Esophagus squamous epithelium (tissue), 5 donors: ENCODE results near the gene HIPK3. TPM values are rescaled to one million over a fixed set of nuclear protein-coding genes. Genes with fewer than 3 reads are reported as not detected.
"Not testable (repeated sequence)": the region's sequence is repeated elsewhere in the genome, so short reads cannot be mapped to it uniquely, and the experiment has no call there.

Experiments
- DNase-seq: peaks from one replicate; lab custom pipeline; 2025; lab: John Stamatoyannopoulos, UW
- H3K27ac ChIP-seq, 4 donors: fragments of 200-600 bp; sonication (generic); one replicate each; pipeline ENCODE4 v1.5.1; 2016 to 2019; ENCODE audit warnings: mild to moderate bottlenecking in 1 of 4
- H3K27me3 ChIP-seq, 4 donors: fragments of 200-600 bp; sonication (generic); 1 replicate in 3 of 4; 2 replicates in 1 of 4; pipeline versions ENCODE4 v1.5.1 to v1.6.0; 2017 to 2021; ENCODE audit warnings: antibody characterized with exemption in 1 of 4
- H3K36me3 ChIP-seq, 3 donors: fragments of 200-600 bp; sonication (generic); one replicate each; pipeline ENCODE4 v1.5.1; 2016 to 2019
- H3K4me1 ChIP-seq, 3 donors: fragments of 200-600 bp; sonication (generic); one replicate each; pipeline ENCODE4 v1.5.1; 2017 to 2019
- H3K4me3 ChIP-seq, 4 donors: fragments of 200-600 bp; sonication (generic); 1 replicate in 3 of 4; 2 replicates in 1 of 4; pipeline ENCODE4 v1.5.1; 2016 to 2019; ENCODE audit warnings: mild to moderate bottlenecking in 2 of 4, moderate library complexity in 1 of 4
- H3K9me3 ChIP-seq, 3 donors: fragments of 200-600 bp; sonication (generic); one replicate each; pipeline ENCODE4 v1.5.1; 2016 to 2019
- POLR2A ChIP-seq, 4 donors: fragments of 450-650 bp; IDR thresholded peaks; one replicate each; pipeline ENCODE4 v1.6.1; 2017; ENCODE audit warnings: antibody characterized with exemption in 4 of 4, mild to moderate bottlenecking in 4 of 4, moderate library complexity in 3 of 4
- WGBS, 2 donors: methylation state at CpG; one replicate each; pipeline ENCODE4 v1.1.5; 2018; 5-methylcytosine and 5-hydroxymethylcytosine counted together
- intact Hi-C: fragments of 100-400 bp; cut with DNase I; formaldehyde crosslinking; loops from one replicate; pipeline ENCODE4 v1.15.0; 2022
- total RNA-seq, 4 donors: library from RNA; depleted of rRNA; stranded (reverse); fragments of >200 nt; gene quantifications; one replicate each; pipeline ENCODE4 v1.1.0, GENCODE V29; 2016
- TF ChIP-seq, protein P1 (sequence below), 6 experiments: fragments of 450-650 bp in 4 of 6; fragments of 200-600 bp in 2 of 6; sonication (generic) in 2 of 6; IDR thresholded peaks; one replicate each; pipeline ENCODE4 v1.5.1; 2016 to 2019; ENCODE audit warnings: antibody characterized with exemption in 6 of 6, mild to moderate bottlenecking in 4 of 6, moderate library complexity in 4 of 6
- donor health status: DM: yes; HTN: yes; CAD: no.

Gene HIPK3
- total RNA-seq, 4 donors from 2014 or later = 43.8 to 169 (median 68.9) TPM

GRCh38 chr11:33214187-33214586, 43.0 kb upstream of the HIPK3 start:
- DNase-seq = no peak
- TF ChIP-seq, protein P1, sequence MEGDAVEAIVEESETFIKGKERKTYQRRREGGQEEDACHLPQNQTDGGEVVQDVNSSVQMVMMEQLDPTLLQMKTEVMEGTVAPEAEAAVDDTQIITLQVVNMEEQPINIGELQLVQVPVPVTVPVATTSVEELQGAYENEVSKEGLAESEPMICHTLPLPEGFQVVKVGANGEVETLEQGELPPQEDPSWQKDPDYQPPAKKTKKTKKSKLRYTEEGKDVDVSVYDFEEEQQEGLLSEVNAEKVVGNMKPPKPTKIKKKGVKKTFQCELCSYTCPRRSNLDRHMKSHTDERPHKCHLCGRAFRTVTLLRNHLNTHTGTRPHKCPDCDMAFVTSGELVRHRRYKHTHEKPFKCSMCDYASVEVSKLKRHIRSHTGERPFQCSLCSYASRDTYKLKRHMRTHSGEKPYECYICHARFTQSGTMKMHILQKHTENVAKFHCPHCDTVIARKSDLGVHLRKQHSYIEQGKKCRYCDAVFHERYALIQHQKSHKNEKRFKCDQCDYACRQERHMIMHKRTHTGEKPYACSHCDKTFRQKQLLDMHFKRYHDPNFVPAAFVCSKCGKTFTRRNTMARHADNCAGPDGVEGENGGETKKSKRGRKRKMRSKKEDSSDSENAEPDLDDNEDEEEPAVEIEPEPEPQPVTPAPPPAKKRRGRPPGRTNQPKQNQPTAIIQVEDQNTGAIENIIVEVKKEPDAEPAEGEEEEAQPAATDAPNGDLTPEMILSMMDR (IDR thresholded peaks at IDR 0.05) = no peak
- no peak for TF ChIP-seq POLR2A (IDR thresholded peaks at IDR 0.05)
- Histone ChIP-seq H3K27me3 (no peaks in the 10 kb centered on the region), H3K9me3 (no peaks in the 10 kb centered on the region), H3K27ac (no peak overlapping the region), H3K4me1 (no peaks in the 10 kb centered on the region), H3K4me3 (no peak overlapping the region), H3K36me3 (no peaks in the 10 kb centered on the region)
- intact Hi-C loops = no loop called here

GRCh38 chr11:33214767-33215166, 42.4 kb upstream of the HIPK3 start:
- intact Hi-C loops = no loop called here
- no peak for DNase-seq
- TF ChIP-seq POLR2A (IDR thresholded peaks at IDR 0.05) = no peak
- TF ChIP-seq, protein P1 (IDR thresholded peaks at IDR 0.05) = no peak
- H3K9me3 ChIP-seq = no peaks in the 10 kb centered on the region
- H3K36me3 ChIP-seq = no peaks in the 10 kb centered on the region
- no peaks in the 10 kb centered on the region for H3K27me3 ChIP-seq
- no peak overlapping the region for H3K27ac ChIP-seq
- H3K4me1 ChIP-seq = no peaks in the 10 kb centered on the region
- WGBS, 2 donors = 63 to 75% methylated on average over 2 of the region's 2 CpGs
- no peak overlapping the region for H3K4me3 ChIP-seq

DNA sequence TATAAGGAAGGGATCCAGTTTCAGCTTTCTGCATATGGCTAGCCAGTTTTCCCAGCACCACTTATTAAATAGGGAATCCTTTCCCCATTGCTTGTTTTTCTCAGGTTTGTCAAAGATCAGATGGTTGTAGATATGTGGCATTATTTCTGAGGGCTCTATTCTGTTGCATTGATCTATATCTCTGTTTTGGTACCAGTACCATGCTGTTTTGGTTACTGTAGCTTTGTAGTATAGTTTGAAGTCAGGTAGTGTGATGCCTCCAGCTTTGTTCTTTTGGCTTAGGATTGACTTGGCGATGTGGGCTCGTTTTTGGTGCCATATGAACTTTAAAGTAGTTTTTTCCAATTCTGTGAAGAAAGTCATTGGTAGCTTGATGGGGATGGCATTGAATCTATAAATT, 40.5 kb upstream of the HIPK3 start:
- H3K27ac ChIP-seq, H3K27me3 ChIP-seq, H3K9me3 ChIP-seq, H3K4me1 ChIP-seq, H3K4me3 ChIP-seq, DNase-seq, H3K36me3 ChIP-seq, intact Hi-C loops: not testable (repeated sequence)
- WGBS, 2 donors = 70 to 73% methylated on average over 2 of the region's 2 CpGs

- 68 to 73% methylated on average over 7 of the region's 7 CpGs for WGBS, 2 donors
Measured at GRCh38 chr11:33222052-33222750, 35.0 kb upstream of the HIPK3 start.

GRCh38 chr11:33225371-33225770, 31.8 kb upstream of the HIPK3 start:
- Histone ChIP-seq H3K27me3 (no peaks in the 10 kb centered on the region), H3K9me3 (no peaks in the 10 kb centered on the region), H3K4me3 (no peak overlapping the region), H3K4me1 (peaks cover 0 to 8% (median 0%) of the 10 kb centered on the region in 3 donors), H3K27ac (no peak overlapping the region), H3K36me3 (no peaks in the 10 kb centered on the region)
- intact Hi-C loops = no loop called here
- TF ChIP-seq, protein P1 (IDR thresholded peaks at IDR 0.05) = no peak
- no peak for TF ChIP-seq POLR2A (IDR thresholded peaks at IDR 0.05)
- DNase-seq = no peak

More at GRCh38 chr11:33222052-33222750, 35.0 kb upstream of the HIPK3 start:
- H3K4me3 ChIP-seq = no peak overlapping the region
- TF ChIP-seq POLR2A (IDR thresholded peaks at IDR 0.05) = no peak
- TF ChIP-seq, protein P1 (IDR thresholded peaks at IDR 0.05) = no peak
- no peak overlapping the region for H3K27ac ChIP-seq
- H3K36me3 ChIP-seq = no peaks in the 10 kb centered on the region
- DNase-seq = no peak
- intact Hi-C loops = no loop called here
- H3K9me3 ChIP-seq = no peaks in the 10 kb centered on the region
- H3K4me1 ChIP-seq = peaks cover 0 to 4% (median 0%) of the 10 kb centered on the region in 3 donors
- no peaks in the 10 kb centered on the region for H3K27me3 ChIP-seq
